ENCODE data around the gene NEU1. TPM values are rescaled to one million over a fixed set of nuclear protein-coding genes. Genes with fewer than 3 reads are reported as not detected.
"Not testable (repeated sequence)": the region's sequence is repeated elsewhere in the genome, so short reads cannot be mapped to it uniquely, and the experiment has no call there.

The NEU1 gene
- total RNA-seq, 1 donor from 2014 or later, result 31.9 TPM

DNA sequence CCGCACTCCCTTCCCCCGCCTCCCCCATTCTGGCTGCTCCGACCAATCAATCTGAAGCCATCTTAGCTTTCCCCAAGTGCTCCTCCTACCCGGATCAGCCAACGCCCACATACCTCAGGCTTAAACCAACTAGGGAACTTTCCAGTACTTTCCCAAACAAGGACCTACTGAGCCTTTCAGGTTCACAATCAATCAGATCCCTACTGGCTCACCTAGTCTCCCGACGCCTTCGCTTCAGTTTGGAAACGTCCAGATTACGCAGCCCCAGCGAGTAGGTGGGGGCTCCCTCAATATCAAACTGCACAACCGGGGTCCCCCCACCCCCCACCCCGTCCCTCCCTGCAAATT, 48.0 kb downstream of the NEU1 start:
- Mint-ChIP-seq H3K27me3 (ENCODE audit: unreplicated experiment) (peaks cover 11% of the 10 kb centered on the region), H3K4me1 (ENCODE audit: unreplicated experiment) (peaks cover 16% of the 10 kb centered on the region), H3K27ac (ENCODE audit: unreplicated experiment) (peak overlapping the region; percentile 96), H3K36me3 (ENCODE audit: low read depth, unreplicated experiment) (no peaks in the 10 kb centered on the region), H3K4me3 (ENCODE audit: unreplicated experiment) (peak overlapping the region; percentile 85), H3K9me3 (ENCODE audit: unreplicated experiment) (no peaks in the 10 kb centered on the region)
- peak; percentile 67 for DNase-seq (ENCODE audit: low spot score)
- TF ChIP-seq, protein P1, sequence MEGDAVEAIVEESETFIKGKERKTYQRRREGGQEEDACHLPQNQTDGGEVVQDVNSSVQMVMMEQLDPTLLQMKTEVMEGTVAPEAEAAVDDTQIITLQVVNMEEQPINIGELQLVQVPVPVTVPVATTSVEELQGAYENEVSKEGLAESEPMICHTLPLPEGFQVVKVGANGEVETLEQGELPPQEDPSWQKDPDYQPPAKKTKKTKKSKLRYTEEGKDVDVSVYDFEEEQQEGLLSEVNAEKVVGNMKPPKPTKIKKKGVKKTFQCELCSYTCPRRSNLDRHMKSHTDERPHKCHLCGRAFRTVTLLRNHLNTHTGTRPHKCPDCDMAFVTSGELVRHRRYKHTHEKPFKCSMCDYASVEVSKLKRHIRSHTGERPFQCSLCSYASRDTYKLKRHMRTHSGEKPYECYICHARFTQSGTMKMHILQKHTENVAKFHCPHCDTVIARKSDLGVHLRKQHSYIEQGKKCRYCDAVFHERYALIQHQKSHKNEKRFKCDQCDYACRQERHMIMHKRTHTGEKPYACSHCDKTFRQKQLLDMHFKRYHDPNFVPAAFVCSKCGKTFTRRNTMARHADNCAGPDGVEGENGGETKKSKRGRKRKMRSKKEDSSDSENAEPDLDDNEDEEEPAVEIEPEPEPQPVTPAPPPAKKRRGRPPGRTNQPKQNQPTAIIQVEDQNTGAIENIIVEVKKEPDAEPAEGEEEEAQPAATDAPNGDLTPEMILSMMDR (IDR thresholded peaks at IDR 0.05; ENCODE audit: unreplicated experiment), result no peak

DNA sequence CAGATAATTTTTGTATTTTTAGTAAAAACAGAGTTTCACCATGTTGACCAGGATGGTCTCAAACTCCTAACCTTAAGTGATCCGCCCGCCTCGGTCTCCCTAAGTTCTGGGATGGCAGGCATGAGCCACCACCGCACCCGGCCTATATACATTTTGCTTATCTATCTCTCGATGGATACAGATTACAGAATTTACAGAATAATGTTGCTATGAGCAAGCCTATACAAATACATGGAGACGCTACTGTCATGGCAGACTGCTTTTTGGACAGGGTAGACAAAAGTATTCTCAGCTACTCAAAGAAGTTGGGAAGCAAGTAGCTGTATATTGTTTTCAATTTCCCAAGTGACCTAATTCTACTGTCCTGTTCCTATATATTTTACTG, 49.2 kb downstream of the NEU1 start:
- no peak overlapping the region for H3K27ac Mint-ChIP-seq (ENCODE audit: unreplicated experiment)
- H3K27me3 Mint-ChIP-seq (ENCODE audit: unreplicated experiment), result peaks cover 11% of the 10 kb centered on the region
- H3K4me3 Mint-ChIP-seq (ENCODE audit: unreplicated experiment), result no peak overlapping the region
- TF ChIP-seq, protein P1 (IDR thresholded peaks at IDR 0.05; ENCODE audit: unreplicated experiment), result no peak
- H3K4me1 Mint-ChIP-seq (ENCODE audit: unreplicated experiment), result peaks cover 18% of the 10 kb centered on the region
- no peaks in the 10 kb centered on the region for H3K9me3 Mint-ChIP-seq (ENCODE audit: unreplicated experiment)
- no peak for DNase-seq (ENCODE audit: low spot score)
- H3K36me3 Mint-ChIP-seq (ENCODE audit: low read depth, unreplicated experiment), result no peaks in the 10 kb centered on the region

- no peaks in the 10 kb centered on the region for H3K36me3 Mint-ChIP-seq (ENCODE audit: low read depth, unreplicated experiment)
- peaks cover 11% of the 10 kb centered on the region for H3K27me3 Mint-ChIP-seq (ENCODE audit: unreplicated experiment)
These were observed 51.0 kb downstream of the NEU1 start for GRCh38 chr6:31811645-31812044.

DNA sequence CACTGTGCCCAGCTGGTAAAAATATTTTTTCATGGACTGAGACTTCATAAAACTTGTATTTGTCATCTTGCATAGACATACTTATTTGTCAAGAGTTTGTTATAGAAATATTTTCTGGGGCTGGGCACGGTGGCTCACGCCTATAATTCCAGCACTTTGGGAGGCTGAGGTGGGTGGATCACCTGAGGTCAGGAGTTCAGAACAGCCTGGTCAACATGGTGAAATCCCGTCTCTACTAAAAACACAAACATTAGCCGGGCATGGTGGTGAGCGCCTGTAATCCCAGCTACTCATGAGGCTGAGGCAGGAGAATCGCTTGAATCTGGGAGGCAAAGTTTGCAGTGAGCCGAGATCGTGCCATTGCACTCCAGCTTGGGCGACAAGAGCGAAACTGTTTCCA, 54.0 kb downstream of the NEU1 start:
- H3K4me3 Mint-ChIP-seq (ENCODE audit: unreplicated experiment); H3K9me3 Mint-ChIP-seq (ENCODE audit: unreplicated experiment); DNase-seq (ENCODE audit: low spot score); H3K36me3 Mint-ChIP-seq (ENCODE audit: low read depth, unreplicated experiment); H3K27me3 Mint-ChIP-seq (ENCODE audit: unreplicated experiment); H3K27ac Mint-ChIP-seq (ENCODE audit: unreplicated experiment): not testable (repeated sequence)
- H3K4me1 Mint-ChIP-seq (ENCODE audit: unreplicated experiment), result peaks cover 15% of the 10 kb centered on the region

More at GRCh38 chr6:31811645-31812044, 51.0 kb downstream of the NEU1 start:
- Mint-ChIP-seq H3K4me3 (ENCODE audit: unreplicated experiment) (no peak overlapping the region), H3K27ac (ENCODE audit: unreplicated experiment) (no peak overlapping the region), H3K9me3 (ENCODE audit: unreplicated experiment) (no peaks in the 10 kb centered on the region), H3K4me1 (ENCODE audit: unreplicated experiment) (peaks cover 8% of the 10 kb centered on the region)
- no peak for DNase-seq (ENCODE audit: low spot score)
- TF ChIP-seq, protein P1 (IDR thresholded peaks at IDR 0.05; ENCODE audit: unreplicated experiment), result no peak

Other genes with a start within 250 kb of the NEU1 start
- 22.8 TPM for gene AIF1, start 247.6 kb downstream of the NEU1 start, total RNA-seq (ENCODE audit: unreplicated experiment)
- 149 TPM for gene PRRC2A, start 242.1 kb downstream of the NEU1 start, total RNA-seq (ENCODE audit: unreplicated experiment)
- 312 TPM for gene BAG6, start 210.2 kb downstream of the NEU1 start, total RNA-seq (ENCODE audit: unreplicated experiment)
- 0.92 TPM for gene APOM, start 206.9 kb downstream of the NEU1 start, total RNA-seq (ENCODE audit: unreplicated experiment)
- gene C6orf47, start 202.0 kb downstream of the NEU1 start, total RNA-seq (ENCODE audit: unreplicated experiment), result 13.1 TPM
- 8.9 TPM for gene GPANK1, start 197.8 kb downstream of the NEU1 start, total RNA-seq (ENCODE audit: unreplicated experiment)
- gene CSNK2B, start 196.7 kb downstream of the NEU1 start, total RNA-seq (ENCODE audit: unreplicated experiment), result 164 TPM
- 16.3 TPM for gene LY6G5B, start 192.8 kb downstream of the NEU1 start, total RNA-seq (ENCODE audit: unreplicated experiment)
- 22.0 TPM for gene LY6G5C, start 181.8 kb downstream of the NEU1 start, total RNA-seq (ENCODE audit: unreplicated experiment)
- 54.7 TPM for gene ABHD16A, start 159.5 kb downstream of the NEU1 start, total RNA-seq (ENCODE audit: unreplicated experiment)
- not detected for gene LY6G6F, start 156.0 kb downstream of the NEU1 start, total RNA-seq (ENCODE audit: unreplicated experiment)
- not detected for gene LY6G6D, start 147.5 kb downstream of the NEU1 start, total RNA-seq (ENCODE audit: unreplicated experiment)
- 0.28 TPM for gene LY6G6C, start 141.1 kb downstream of the NEU1 start, total RNA-seq (ENCODE audit: unreplicated experiment)
- not detected for gene MPIG6B, start 139.4 kb downstream of the NEU1 start, total RNA-seq (ENCODE audit: unreplicated experiment)
- gene DDAH2, start 133.5 kb downstream of the NEU1 start, total RNA-seq (ENCODE audit: unreplicated experiment), result 145 TPM
- 420 TPM for gene CLIC1, start 126.3 kb downstream of the NEU1 start, total RNA-seq (ENCODE audit: unreplicated experiment)
- 16.1 TPM for gene MSH5, start 122.8 kb downstream of the NEU1 start, total RNA-seq (ENCODE audit: unreplicated experiment)
- gene SAPCD1, start 100.2 kb downstream of the NEU1 start, total RNA-seq (ENCODE audit: unreplicated experiment), result 2.4 TPM
- 0.74 TPM for gene VWA7, start 85.5 kb downstream of the NEU1 start, total RNA-seq (ENCODE audit: unreplicated experiment)
- gene VARS1, start 67.1 kb downstream of the NEU1 start, total RNA-seq (ENCODE audit: unreplicated experiment), result 53.0 TPM
- 57.1 TPM for gene LSM2, start 55.9 kb downstream of the NEU1 start, total RNA-seq (ENCODE audit: unreplicated experiment)
- 0.82 TPM for gene HSPA1L, start 47.5 kb downstream of the NEU1 start, total RNA-seq (ENCODE audit: unreplicated experiment)
- gene HSPA1A, start 47.3 kb downstream of the NEU1 start, total RNA-seq (ENCODE audit: unreplicated experiment), result 27.2 TPM
- gene HSPA1B, start 35.1 kb downstream of the NEU1 start, total RNA-seq (ENCODE audit: unreplicated experiment), result 19.8 TPM
- 1.6 TPM for gene SLC44A4, start 16.2 kb upstream of the NEU1 start, total RNA-seq (ENCODE audit: unreplicated experiment)
- gene EHMT2, start 34.9 kb upstream of the NEU1 start, total RNA-seq (ENCODE audit: unreplicated experiment), result 53.4 TPM
- 9.0 TPM for gene ZBTB12, start 39.3 kb upstream of the NEU1 start, total RNA-seq (ENCODE audit: unreplicated experiment)
- 0.82 TPM for gene C2, start 64.9 kb upstream of the NEU1 start, total RNA-seq (ENCODE audit: unreplicated experiment)
- not detected for gene CFB, start 83.3 kb upstream of the NEU1 start, total RNA-seq (ENCODE audit: unreplicated experiment)
- 47.8 TPM for gene NELFE, start 96.2 kb upstream of the NEU1 start, total RNA-seq (ENCODE audit: unreplicated experiment)
- gene SKIC2, start 96.4 kb upstream of the NEU1 start, total RNA-seq (ENCODE audit: unreplicated experiment), result 63.4 TPM
- 12.6 TPM for gene DXO, start 109.3 kb upstream of the NEU1 start, total RNA-seq (ENCODE audit: unreplicated experiment)
- gene C4A, start 119.2 kb upstream of the NEU1 start, total RNA-seq (ENCODE audit: unreplicated experiment), result 6.1 TPM
- gene C4B, start 152.0 kb upstream of the NEU1 start, total RNA-seq (ENCODE audit: unreplicated experiment), result 4.6 TPM
- 0.44 TPM for gene CYP21A2, start 175.6 kb upstream of the NEU1 start, total RNA-seq (ENCODE audit: unreplicated experiment)
- gene TNXB, start 246.5 kb upstream of the NEU1 start, total RNA-seq (ENCODE audit: unreplicated experiment), result 7.5 TPM

Measured in endothelial cell (in vitro differentiated cells).